Epithelial cell of prostate (primary cell): Measurements from ENCODE around the gene TGFBR3.
A peak's percentile ranks its signal among the peaks of the same experiment; 100 is the strongest.
"Not testable (repeated sequence)": the region's sequence is repeated elsewhere in the genome, so short reads cannot be mapped to it uniquely, and the experiment has no call there.

Source experiments
- DNase-seq: peaks from one replicate; pipeline ENCODE4 v3.0.0-alpha.2; 2011; ENCODE audit warnings: low read depth, low spot score
- H3K27ac ChIP-seq: fragments of 450-650 bp; 2 replicates; pipeline ENCODE4 v1.5.1; 2017; ENCODE audit warnings: mild to moderate bottlenecking

Gene TGFBR3

DNA sequence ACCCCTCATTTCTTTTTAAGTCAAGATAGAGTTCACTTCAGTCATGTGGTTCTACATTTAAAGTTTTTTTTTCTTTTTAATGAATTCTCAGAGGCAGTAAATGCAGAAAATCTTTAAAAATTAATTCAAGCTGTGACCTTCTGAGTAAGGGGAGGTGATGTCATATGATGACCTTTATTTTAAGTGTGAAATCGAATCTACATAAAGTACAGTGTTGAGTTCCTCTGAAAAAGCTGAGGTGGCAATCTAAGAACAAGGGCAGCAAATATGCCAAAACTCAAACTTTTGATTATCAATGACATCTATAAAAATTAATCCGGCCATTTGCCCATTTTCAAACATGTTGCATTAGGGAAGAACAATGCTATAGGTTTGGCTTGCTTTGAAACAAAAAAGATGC lies 211.8 kb downstream of the TGFBR3 start:
- DNase-seq, result no peak

DNA sequence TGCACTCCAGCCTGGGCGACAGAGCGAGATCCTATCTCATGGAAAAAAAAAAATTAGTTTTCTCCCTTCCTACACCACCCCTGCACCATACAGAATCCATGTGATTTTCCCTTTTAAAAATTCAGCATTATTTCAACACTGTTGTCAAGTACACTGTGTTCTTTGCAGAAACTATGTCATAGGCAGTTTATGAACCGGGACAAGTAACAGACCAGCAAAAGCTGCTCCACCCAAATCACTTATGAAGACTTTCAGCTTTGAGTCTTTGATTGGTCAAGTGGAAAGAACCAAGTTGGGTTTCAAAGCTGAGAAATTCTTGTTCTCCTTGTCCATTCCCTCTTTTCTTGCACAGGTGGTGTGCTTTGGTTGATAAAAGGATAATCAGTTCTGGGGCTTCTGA lies 212.3 kb downstream of the TGFBR3 start:
- no peak overlapping the region for H3K27ac ChIP-seq
- no peak for DNase-seq

More for the DNA sequence above, 211.8 kb downstream of the TGFBR3 start:
- H3K27ac ChIP-seq, result no peak overlapping the region

DNA sequence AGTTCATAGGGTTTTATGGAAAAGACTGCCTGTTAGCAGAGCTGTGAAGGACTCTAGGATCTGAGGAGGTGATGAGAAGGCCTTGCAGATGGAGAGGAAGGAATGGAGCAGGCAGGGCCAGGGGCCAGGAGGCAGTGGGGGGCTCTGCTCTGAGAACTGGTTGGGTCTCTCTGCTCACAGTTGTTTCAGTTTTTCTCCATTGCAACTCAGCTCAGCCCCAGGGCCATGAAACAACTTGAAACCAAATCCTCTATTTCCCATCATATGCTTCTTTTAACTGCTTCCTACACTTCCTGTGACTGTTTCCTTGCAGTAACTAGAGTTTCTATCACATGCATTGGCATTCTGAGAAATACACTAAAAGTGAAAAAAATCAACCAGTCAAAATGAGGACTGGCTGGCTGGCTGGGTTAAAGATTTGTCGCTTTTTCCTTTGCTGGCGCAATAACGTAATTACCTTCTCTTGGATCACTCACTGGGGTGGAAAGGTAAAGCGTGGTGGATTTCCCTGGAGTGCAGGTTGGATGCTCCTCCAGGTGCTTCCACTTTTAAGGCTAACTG lies 213.3 kb downstream of the TGFBR3 start:
- no peak for DNase-seq

DNA sequence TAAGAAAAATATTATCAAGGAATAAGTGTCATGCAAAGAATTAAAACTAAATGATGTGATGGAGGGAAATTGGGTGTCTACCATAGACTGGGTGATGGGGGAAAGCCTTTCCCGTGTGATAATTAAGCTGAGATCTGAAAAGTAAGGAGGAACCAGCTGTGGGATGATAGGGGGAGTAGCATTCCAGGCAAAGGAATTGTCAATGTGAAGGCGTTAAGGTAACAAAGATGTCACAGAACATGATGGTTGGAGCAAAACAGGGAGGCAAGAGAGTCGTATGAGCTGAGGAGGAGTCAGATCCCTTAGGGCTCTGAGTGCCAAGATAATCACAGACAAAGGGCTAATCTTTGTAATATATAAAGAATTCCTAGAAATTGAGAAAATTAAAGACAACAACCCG lies 215.2 kb downstream of the TGFBR3 start:
- DNase-seq, result no peak
- H3K27ac ChIP-seq, result no peak overlapping the region

More for the DNA sequence above, 213.3 kb downstream of the TGFBR3 start:
- H3K27ac ChIP-seq, result no peak overlapping the region

DNA sequence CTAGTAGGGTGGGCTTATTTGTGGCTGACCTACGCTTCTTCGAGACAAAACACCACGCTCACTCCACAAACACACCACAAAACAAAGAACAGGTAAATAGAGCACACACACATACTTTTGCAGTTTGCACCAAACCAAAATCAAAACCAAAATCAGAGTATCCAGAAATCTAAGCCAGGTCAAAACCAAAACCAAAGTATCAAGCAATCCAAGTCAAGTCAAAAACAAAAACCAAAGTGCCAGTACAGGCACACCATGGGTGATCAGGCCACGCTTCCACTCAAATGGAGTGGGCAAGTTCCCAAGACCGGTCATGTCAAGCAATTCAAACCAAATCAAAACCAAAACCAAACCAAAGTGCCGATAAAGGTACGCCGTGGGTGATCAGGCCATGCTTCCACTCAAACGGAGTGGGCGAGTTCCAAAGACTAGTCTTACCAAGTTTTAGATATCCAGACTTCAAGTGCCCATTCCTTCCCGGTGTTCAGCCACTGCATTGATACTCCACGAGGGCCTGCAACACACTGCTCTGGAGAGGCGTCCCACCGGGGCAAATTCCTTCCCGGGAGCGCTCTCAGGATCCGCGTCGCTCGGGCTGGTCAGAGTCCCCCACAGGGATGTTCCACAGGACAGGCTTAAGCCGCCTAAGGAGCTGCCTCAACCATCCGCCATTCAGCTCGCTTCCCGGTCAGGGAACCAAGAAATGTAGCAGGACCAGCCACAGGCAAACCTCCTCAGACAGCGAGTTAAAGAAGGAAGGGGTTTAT lies 216.2 kb downstream of the TGFBR3 start:
- DNase-seq, result no peak
- no peak overlapping the region for H3K27ac ChIP-seq

DNA sequence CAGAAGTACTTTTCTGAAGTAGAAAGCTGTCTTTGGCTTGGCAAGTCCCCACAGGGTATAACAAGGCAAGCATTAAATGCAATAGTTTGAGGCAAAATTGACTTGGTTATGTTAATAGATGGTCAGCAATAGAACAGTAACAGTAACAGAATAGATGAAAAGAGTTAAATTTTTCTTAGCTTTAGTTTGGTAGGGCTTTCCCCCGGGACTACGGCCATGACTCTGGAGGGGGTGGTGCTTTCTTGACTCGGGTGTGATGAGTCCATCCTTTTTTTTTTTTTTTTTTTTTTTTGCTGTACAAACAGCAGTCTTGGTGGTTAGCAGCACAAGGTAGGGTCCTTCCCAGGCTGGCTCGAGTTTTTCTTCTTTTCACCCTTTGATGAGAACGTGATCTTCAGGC lies 219.3 kb downstream of the TGFBR3 start:
- DNase-seq, H3K27ac ChIP-seq: not testable (repeated sequence)

DNA sequence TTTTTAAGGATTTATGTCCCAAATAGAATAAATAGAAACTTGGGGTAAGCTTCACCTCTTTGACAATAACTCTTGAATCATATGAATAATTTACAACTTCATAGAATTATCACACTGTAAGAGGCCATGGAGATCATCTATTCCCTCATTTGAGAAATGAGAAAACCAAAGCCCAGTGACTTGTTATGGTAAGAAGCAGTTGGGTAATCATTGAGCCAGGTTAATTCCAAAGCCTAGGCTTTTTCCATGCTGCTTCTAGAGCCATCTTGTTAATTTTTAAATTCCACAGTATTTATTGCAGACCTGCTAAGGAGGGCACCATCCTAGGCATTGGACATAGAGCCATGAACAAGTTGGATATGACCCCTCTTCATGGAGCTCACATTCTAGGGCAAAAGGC lies 224.8 kb downstream of the TGFBR3 start:
- H3K27ac ChIP-seq, result no peak overlapping the region
- no peak for DNase-seq

DNA sequence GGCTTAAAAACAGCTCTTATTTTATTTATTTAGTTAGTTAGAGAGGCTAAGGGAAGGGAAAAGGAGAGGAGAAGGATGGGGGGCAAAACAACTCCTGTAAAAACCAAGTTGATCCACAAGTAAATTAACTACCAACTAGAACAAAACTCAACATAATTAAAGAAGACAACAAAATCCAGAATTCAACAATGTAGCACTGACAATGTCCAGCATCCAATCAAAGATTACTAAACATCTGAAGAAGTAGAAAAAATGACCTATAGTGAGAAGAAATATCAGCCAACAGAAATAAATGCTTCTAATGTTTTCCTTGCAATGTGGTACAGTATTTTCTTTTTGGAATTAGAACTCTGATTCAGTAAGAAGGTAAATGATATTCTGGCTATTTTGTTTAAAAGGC lies 225.2 kb downstream of the TGFBR3 start:
- no peak overlapping the region for H3K27ac ChIP-seq
- no peak for DNase-seq

DNA sequence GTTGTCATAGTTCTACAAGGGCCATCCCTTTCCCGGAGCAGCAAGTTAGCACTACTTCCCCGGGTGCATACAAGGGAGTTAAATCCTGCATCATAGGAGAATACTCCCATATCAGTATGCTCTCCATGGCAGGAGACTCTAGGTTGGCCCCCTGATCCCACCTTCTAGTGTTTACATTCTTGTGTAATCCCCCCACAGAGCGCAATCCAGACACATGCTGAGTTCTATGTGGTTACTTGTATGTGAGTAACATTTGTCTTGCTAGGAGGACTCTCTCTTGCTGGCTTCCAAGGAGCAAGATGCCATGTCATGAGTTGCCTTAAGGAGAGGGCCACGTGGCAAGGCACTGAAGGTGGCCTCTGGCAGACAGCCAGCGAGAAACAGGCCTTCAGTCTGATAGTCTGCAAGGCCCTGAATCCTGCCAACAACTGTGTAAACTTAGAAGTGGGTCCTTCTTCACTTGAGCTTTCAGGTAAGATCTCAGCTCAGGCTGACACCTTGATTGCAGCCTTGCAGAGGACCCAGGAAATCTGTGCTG lies 230.0 kb downstream of the TGFBR3 start:
- H3K27ac ChIP-seq, result no peak overlapping the region
- no peak for DNase-seq

DNA sequence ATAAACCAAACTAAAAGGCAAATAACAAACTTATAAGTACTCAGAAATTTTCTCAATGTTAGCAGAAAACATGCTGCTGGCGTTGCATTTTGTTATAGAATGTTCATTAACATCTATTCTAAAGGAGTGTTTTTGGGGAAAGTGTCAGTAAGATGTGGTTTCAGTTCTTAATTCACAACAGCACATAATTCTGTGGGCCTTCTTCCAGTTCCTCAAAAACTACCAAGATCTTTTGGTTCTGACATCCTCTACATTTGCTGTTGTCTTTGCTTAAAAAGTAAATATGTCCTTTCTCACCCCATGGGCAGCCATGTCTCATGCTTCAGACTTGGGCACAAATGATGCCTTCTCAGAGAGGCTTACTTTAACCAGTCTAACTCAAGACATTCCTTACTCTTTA lies 232.8 kb downstream of the TGFBR3 start:
- H3K27ac ChIP-seq, result no peak overlapping the region
- no peak for DNase-seq

DNA sequence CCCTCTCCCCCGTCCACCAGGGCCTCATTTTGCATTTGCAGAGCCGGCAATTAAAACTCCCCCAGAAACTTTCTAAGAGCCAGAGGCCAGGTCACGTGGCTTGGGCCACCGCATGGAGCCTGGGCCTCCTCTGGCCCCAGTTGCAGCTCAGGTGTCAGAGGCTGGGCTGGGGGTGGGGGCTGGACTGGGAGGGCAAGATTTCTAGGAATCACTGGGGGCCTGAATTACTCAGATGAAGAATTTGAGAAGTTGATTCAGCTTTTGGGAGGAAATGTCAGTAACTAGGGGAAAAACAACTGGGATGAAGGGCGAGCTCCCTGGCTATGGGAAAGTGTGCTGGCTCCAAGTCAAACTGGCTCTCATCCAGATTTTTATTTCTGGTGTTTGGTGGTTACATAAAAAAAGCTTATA lies 234.3 kb downstream of the TGFBR3 start:
- H3K27ac ChIP-seq, result no peak overlapping the region

DNA sequence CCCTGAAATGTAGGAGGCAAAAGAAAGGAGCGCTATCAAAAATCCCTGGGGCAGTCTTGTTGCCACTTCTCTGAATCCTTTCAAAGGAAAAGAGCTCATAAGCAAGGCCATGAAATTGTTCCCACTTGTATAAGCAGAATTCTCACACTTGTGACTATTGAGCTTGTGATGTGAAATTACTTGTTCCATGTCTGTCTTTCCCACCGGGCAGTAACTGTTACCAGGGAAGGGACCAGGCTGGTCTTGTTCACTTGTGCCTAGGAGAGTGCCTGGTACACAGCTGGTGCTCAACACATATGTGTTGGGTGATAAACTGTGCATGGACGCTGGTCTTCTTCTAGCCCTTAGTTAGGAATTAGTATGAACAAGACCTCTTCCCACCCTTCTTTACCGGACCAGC lies 234.7 kb downstream of the TGFBR3 start:
- peak overlapping the region; percentile 23 for H3K27ac ChIP-seq
- no peak for DNase-seq

More for the DNA sequence above, 234.3 kb downstream of the TGFBR3 start:
- no peak for DNase-seq

DNA sequence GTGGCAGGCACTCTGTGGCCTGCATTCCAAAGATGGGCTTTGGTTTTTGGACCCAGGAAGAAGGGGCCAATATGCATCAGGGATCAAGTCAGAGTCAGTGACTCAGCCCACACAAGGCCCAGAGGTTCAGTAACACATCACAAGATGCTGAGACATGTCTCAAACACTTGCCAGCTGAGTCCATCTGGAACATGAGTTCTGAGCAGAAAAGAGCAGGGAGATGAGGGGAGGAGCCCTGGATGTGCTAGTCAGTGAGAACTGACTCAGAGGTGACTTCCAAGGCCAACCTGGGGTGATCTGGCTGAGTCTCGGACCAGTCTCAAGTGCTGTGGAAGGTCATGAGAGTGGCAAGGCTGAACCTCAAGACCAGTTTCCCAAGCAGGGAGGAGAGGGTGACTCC lies 235.2 kb downstream of the TGFBR3 start:
- peak; percentile 89 for DNase-seq
- H3K27ac ChIP-seq, result peak overlapping the region; percentile 23

DNA sequence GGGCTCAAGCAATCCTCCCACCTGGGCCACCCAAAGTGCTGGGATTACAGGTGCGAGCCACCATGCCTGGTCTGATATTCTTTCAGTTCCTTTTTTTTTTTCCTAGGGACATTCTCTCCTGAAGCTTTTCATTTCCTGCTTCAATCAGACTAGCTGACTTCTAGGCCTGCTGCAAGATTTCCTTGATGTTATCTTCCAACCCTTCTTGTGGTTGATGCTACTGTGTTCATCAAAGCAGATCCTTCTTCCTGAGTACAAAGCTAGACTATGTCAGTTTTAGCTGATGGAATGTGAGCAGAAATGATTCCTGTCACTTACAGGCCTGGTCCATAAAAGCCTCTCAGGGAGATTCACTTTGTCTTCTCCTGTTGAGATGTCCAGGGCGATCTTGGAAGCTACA lies 238.9 kb downstream of the TGFBR3 start:
- no peak for DNase-seq
- no peak overlapping the region for H3K27ac ChIP-seq

DNA sequence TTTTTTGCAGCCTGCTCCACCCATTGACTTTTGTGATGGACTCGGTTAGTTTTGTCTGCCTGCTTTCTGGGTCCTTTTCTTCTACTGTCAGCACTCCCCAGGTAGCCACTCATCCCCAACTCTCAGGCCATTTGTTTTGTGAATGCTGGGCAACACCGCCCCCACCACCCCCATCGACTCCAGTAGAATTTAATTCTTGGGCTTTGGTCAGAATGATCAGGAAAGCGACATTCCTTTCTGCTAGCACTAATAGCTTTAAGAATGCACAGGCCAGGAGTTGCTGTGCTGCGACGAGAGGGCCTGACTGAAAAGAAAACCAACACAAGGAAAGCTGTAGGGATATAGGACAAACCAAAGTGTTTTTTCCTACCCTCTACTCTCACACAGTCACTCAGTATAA lies 240.9 kb downstream of the TGFBR3 start:
- no peak for DNase-seq
- no peak overlapping the region for H3K27ac ChIP-seq

DNA sequence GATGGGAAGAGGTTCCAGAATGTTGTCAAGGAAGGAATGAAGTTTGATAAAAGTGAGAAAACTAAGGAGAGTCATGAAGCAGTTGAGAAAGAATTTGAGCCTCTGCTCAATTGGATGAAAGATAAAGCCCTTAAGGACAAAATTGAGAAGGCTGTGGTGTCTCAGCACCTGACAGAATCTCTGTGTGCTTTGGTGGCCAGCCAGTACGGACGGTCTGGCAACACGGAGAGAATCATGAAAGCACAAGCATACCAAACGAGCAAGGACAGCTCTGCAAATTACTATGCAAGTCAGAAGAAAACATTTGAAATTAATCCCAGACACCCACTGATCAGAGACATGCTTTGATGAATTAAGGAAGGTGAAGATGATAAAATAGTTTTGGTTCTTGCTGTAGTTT lies 242.5 kb downstream of the TGFBR3 start:
- no peak for DNase-seq
- H3K27ac ChIP-seq, result no peak overlapping the region

DNA sequence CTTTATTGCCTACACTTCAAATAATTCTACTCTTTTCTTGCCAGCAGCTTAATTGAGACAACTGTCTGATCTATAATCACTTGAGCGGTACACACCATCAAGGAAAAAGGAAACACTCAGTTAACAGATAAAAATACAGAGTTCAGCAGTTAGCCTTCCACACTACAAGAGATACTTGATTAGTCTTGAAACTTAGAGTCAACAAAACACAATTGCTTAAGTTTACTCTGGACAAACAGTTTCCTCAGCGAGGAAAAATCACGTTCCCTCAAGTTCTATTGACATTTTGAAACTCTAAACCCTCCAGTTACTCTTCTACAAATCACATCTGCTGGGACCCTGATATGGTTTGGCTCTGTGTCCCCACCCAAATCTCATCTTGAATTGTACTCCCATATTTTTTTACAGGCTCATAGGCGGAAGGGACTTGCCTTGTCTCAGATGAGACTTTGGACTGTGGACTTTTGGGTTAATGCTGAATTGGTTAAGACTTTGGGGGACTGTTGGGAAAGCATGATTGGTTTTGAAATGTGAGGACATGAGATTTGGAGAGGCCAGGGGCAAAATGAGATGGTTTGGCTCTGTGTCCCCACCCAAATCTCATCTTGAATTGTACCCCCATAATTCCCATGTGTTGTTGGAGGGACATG lies 244.9 kb downstream of the TGFBR3 start:
- H3K27ac ChIP-seq, result no peak overlapping the region
- DNase-seq, result no peak

DNA sequence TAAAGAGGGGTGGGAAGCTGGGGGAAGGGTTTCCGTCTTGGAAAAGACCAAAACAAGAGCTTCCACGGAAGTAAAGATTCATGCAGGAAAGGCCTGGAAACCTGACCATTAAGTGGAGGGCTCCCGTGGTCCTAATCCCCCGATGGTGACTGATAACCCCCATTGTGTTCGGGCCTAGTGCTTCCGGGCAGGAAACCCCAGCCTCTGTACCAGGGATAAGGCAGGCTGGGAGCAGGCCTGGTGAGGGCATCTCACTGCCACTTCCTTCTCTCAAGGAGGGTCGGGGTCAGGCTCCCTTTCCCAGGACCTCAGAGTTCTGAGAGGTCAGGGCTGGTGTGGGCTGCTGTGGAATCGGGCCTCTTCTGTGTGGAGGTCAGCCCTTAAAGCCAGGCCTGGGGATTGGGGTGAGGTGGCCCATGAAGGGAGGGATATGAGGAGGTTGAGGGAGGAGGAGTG lies 248.4 kb downstream of the TGFBR3 start:
- no peak overlapping the region for H3K27ac ChIP-seq
- no peak for DNase-seq

DNA sequence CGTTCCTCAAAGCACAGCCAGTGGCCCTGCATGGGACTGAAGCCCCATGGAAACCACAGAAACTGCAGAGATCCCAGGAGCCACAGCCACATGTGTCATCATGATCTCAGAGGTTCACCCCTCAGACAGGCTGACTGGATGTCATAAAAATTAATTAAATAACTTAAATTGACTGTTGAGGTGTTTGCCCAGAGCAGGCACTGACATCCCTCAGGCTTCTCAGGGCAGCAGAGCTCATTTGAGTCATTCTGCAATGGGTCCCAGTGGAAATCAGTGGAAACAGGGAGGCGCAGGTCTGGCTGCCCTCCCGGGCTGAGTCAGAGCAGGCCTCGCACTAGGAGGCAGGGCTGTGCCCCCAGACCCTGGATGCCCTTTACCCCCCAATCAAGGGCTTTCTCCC lies 250.2 kb downstream of the TGFBR3 start:
- H3K27ac ChIP-seq, result no peak overlapping the region
- DNase-seq, result no peak

DNA sequence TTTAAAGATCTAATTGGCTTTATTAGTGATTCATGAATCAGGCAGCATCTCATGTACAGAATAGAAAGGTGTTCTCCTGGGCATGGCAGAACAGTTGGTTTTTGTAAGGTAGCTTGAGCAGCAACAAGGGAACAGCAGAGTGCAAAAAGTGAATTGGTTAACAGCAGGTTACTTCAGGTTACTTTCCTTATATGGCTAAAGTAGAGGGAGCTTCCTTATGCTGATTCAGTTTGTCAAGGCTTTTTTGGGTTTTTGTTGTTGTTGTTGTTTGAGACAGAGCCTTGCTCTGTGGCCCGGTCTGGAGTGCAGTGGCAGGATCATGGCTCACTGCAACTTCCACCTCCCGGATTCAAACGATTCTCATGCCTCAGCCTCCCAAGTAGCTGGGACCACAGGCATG lies 252.5 kb downstream of the TGFBR3 start:
- DNase-seq, result no peak

DNA sequence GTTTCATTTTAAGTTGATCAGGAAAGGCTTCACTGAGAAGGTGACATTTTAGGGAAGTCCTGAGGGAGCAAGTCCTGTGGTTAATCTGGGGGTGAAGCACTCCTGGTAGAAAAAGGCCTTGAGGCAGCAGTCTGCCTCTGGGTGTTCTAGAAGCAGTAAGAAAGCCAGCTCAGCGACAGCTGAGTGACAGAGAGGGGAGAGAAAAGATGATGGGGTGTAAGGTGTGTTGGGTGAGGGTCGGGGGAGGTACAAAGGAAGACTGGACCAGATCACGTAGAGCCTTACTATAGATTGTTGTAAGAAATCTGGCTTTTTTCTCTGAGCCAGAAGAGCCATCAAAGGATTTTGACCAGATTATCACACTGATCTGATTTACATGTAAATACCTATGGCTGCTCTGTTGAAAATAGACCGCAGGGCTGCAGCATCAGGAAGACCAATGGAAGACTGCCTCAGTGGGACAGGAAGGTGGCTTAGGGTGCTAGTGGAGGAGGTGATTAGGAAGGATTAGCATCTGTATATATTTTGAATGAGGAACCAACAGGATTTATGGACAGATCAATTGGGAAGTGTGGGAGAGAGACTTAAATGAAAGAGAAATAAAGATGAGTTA lies 254.1 kb downstream of the TGFBR3 start:
- DNase-seq, result no peak
- no peak overlapping the region for H3K27ac ChIP-seq

More for the DNA sequence above, 252.5 kb downstream of the TGFBR3 start:
- H3K27ac ChIP-seq, result no peak overlapping the region
